Measurements from ENCODE around the gene NRXN3.
A peak's percentile ranks its signal among the peaks of the same experiment; 100 is the strongest.

NRXN3 gene

DNA sequence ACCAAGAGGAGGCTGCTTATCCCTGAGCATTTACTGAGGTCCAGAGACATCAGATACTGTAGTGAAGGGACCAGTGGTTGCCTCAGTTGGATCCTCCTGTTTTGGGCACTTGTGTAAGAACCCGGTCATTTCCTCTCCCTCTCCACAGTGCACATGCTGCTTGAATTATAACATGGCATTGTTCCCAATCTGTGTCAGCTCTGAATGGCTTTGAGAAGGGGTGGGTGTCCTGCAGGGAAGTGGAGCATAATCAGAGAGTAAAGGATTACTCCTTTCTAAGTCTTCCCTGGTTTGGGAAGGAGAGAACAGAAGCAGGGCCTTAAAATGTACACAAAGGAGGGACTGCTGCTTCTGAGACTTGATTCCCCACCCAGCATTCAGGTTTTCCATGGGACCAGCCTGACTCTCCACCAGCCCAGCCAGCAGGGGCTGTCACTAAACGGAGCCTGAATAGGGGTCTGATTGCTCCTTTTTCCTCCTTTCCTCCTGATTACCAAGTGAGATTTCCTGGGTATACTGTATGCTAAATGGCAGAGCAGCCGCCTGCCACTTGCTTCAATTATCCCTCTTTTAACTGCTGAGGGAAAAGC lies 78.4 kb downstream of the NRXN3 start:
- DNase-seq: no peak

DNA sequence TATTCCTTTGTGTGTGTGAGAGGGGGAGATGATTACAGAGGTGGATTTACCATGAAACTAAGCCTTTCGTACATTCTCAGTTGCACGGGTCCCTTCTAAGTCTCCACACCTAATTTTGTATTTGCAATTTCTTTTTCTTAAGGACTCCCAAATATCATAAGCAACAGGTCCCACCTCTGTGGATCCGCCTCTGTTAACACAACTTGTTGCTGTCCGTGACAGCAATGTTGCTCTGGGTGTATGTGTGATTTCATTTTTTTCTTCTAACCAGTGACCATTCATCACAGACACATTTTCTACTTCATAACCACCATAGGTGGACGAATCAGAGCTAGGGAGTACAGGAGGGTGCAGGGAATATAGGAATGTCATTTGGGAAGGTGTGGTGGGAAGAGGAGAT lies 81.1 kb downstream of the NRXN3 start:
- no peak for DNase-seq

DNA sequence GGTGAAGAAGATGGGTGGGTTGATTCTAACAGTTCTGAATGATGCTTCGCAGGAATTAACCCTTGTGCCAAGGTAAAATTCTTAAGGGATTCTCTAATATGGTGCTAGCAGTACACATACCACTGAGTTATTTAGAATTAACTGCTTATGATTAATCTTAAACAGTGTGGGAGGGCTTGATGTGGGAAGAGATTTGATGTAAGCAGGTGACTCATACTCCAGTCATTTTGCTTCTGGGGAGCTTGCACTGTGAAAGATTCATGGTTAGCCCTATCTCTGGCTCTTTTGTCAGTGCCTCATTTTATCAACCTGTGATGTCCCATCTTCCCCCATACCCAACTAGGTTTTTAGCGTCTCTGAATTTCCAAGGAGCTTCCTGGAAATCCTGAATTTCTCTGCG lies 83.8 kb downstream of the NRXN3 start:
- peak; percentile 38 for DNase-seq

DNA sequence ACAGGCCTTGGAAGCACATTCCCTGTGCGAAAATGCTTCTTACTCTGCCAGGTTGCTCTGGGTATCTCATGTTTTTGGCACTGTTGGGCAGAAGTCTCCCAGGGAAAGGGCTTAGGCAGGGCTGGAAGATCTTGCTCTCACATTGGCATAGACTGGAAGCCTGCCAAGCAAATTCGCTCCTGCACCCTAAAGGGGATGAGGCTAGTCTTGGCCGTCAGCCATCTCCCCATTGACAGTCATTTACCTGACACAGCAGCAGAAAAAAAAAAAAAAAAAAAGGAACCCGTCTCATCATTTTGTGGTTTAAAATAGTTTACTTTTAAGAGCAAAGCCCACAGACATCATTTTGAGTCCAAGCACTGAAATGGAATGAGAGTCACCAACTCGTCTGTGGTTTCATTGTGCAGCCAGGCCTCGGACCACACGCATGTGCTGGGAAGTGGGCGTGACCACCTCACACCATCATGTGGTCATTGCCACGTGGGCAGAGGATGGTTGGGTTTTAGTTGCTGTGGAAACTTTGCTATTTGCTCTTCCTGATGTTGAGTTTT lies 84.8 kb downstream of the NRXN3 start:
- peak; percentile 44 for DNase-seq

DNA sequence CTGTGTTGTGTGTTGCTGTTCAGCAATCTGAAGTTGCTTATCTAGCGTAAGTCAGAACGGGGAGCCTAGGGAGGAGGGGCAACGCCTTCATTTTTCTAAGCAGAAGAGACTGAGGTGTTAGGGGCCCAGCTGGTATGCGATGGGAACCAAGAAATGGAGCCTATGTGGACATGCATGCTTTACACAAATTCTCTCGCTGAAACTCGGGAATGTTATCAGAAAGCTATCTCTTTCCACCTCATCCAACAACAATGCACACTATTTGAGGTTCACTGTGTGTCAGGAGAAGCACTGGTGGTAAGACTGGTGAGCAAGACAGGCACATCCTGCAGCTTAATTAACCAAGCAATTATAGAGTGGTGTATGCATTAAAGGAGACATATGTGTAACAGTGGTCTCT lies 89.7 kb downstream of the NRXN3 start:
- DNase-seq: no peak

DNA sequence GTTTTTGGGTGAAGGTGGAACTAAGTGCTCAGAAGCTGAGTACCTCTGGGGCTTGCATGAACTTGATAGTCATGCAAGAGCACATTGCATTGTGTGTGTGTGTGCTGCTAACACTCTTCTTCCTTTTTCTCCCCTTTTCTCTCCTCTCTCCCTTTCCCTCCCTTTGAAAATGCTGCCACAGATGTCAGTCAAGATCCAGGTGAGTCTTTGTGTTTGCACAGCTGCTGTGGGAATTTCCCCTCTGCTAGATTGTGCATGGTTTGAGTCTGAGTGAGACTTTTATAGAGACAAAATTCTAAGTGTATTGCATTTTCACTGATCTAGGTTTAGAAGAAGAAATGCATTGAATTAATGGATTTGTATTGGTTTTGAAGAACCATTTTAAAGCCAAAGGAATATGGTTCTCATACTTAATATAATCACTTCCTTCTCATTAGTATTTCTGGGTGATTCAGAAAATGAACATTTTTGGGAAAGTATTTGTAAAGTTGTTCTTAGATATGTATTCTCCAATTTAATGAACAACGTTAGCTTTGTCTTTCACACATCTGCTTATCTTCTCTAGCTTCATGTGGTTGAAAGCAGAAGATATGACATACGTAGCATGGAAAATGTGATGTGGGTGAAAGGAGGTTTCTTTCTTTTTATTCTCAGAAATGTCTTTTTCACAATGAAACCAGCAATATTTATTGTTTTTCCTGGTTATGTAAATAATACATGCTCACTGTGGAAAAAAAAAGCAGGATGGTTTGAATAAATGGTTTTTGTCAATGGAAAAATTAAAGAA lies 108.5 kb downstream of the NRXN3 start:
- DNase-seq: no peak

DNA sequence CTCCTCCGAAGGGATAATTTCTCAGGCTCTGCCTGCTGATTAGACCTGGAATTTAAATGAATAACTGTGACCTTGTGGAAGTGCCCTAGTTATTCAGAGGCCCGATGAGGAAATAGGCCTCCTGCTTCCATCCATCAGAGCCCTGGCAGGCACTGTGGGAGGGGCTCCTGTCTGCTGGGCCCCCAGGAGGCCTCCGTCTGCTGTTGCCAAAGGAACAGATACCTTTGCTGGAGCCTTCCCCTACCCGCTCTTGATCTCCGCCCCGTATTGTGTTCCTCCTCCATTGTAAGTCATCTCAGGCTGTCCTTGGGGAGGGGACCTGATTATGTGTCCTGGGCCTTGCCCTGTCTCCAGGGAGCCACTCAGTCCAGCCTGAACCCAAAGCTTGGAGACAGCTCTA lies 112.3 kb downstream of the NRXN3 start:
- no peak for DNase-seq

DNA sequence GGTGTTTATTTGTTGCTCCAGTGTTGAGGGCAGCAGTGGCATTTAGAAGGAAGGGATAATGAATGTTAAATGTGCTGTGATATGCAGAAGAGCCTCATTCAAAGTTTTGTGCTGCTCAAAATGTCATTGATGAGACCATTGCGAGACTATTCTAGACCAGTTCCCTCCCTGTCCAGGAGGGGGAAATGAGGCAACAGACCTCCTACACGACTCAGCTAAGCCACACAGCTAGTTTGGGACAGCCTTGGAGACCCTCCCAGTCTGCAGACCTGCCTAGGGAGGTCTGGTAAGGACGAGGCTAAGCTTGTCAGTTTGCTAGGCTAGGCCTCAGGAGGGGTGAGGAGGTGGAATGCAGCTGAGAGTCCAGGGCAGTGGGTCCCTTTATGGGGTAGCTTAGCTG lies 116.0 kb downstream of the NRXN3 start:
- DNase-seq: no peak

DNA sequence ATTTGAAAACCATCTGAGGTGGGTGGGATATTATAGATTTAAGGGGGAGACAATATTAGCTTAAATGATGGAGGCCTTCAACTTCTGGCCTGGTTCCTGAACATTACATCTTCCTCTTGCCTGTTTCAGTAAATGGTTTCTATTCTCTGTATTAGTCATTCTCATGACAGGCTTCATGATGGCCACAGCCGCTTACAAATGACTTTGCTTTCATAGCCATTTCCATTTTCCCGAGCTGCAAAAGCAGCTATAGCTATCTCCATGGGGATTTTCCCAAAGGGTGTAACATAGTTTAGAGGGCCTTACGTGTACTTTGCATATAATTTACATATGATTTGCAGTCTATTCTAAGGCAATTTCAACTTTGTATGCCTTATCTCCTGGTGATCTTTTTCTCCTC lies 121.8 kb downstream of the NRXN3 start:
- DNase-seq: peak; percentile 3

DNA sequence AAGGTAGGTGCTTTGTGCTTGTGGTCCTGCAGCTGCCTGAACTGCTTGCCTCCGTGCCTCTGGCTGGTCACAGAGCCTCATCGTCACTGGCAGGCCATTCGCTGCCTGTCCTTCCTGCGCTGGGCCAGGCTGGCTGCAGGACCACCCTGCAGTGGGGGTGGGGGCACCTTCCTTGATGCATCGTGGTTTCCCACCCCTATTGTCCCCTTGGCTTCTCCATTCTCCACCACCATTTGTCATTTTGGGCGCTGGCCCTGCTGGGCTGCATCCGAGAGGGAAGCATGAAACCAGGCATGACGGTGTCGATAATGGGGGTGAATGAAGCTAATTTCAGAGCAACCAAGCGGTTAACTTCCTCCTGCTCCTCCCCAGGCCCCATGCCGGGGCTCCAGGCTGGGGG lies 127.7 kb downstream of the NRXN3 start:
- DNase-seq: no peak

DNA sequence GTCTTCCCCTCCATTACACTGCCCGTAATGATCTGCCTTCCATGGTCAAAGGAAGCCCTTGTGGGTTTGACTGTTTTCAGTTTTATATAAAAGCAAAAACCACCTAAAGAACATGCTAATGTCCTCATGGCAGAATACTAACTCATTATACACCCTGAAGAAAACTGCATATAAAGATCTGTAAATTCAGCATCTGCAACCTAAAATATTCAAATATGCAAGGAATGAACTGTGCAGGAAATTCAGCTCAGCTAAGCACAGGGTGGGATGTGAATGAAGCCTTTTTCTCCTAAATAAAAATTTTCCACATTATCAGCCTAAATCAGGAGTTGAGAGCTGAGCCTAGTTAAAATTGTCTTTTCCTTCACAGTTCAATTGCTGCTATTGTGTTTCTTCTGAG lies 128.1 kb downstream of the NRXN3 start:
- DNase-seq: no peak

DNA sequence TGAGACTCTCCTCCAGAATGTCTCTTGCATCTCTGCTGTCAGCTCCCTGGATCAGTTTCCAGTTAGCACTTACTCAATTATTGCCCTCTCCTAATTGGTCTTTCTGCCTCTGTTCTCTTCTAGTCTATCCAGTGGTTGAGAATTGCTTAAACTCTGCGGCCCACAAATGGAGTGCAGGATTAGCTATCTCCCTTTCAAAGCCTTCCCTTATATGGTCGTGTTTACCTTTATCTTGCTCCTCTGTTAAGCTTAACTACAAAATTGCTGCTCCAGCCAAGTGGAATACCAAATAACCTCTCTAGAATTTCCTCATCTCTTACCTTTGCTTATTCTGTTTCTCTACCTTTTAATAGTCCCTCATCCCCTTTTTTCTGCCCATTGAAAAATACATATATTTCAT lies 132.7 kb downstream of the NRXN3 start:
- DNase-seq: no peak

DNA sequence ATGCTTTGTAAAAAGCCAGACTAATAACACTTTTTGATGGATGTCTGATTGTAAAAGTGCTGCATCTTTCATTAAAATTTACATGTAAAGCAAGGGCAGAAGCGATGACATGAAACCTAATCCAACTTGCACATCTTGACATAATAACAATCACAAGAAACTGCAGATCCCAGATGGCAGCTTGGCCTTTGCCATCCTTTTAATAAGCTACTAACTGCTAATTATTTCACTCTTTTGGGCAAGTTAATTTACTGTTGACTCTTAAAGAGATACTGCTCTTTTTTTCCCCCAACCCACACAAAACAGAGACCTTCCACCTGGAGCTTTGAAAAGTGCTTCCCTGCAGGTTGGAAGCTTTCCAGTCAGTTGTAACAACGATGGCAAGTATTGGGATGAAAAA lies 137.5 kb downstream of the NRXN3 start:
- no peak for DNase-seq

DNA sequence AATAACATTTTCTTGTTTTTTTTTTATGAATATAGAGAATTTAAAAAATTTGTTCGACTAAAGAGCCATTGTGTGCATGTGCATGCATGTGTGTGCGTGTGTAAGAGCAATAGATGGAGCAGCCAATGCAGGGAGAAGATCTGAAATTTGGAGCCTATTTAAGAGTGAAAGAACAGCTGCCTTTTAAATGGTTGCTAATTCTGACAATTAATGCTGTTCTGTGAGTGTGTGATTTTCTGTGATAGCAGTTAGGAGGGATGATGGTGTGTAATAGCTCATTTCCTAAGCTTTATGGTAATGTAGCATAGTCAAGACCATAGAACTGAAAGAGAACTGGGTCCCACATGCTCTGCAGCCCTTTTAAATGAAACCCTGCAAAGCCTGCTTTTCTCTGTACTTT lies 137.9 kb downstream of the NRXN3 start:
- no peak for DNase-seq

DNA sequence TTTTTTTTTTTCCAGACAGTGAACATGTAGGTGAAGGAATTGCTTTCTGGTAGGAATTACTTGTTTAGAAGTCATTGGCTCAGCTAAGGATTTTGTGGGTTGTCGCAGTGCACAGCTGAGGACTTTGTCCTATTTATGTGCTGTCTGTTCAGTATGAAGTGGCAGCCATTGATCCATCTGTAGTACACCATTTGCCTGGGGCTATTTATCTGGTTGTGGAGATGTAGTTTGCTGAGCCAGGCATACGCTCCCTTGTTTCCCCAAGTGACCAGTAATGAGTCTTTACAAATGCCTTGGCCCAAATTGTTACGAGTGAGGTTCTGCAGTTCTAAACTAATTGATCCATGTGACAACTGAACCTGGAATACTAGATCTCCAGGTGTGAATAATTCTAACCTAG lies 140.1 kb downstream of the NRXN3 start:
- no peak for DNase-seq

DNA sequence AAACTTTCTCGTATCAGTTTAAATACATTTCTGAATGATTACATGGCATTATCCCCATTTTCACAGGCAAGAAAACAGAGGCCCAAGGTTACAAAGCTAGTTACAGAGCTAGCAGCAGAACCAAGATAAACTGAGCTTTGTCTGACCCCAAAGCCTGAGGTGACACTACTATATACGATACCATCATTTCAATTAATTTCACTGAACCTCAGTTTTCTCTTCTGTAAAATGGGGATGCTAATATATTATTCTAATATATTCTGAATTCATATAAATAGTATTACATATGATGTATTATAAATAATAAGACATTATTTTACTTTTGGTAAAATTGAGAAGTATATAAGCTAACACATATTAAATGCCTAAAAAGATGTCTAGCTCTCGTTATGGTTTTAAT lies 143.3 kb downstream of the NRXN3 start:
- no peak for DNase-seq

DNA sequence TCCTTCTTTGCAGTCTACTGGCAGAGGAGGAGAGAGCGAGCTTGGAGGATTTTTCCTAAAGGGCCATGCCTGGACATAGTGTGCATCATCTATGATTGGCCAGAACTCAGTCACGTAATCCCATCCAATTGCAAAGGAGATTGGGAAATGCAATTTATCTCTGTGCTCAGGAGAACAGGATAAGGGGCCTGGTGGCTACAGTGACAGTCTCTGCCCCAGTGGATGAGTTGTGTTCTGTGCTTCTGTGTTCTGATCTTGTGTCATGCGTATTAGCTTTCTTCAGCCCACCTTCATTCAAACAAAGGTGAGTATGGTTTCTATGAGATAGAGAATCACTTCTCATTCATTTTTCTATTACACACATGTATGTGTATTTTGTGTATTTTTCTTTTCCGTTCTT lies 144.3 kb downstream of the NRXN3 start:
- no peak for DNase-seq

DNA sequence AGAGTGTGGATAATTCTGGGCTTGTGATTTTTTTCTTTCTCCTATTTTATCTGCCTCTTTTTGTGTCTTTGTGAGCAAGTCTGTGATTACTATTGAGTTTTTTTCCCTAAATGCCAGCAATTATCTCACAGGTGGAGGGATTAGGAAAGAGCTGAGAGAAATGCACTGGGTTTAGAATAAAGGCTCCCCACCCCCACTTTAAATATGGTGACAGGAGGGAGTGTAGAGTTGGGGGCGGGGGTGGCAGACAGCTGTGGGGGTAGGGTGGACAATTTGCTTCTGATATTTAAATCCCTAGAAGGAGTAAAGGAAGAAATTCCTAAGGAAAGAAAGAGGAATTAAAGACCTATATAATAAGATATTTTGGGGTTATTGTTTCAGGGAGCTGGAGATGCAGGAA lies 145.9 kb downstream of the NRXN3 start:
- DNase-seq: no peak

DNA sequence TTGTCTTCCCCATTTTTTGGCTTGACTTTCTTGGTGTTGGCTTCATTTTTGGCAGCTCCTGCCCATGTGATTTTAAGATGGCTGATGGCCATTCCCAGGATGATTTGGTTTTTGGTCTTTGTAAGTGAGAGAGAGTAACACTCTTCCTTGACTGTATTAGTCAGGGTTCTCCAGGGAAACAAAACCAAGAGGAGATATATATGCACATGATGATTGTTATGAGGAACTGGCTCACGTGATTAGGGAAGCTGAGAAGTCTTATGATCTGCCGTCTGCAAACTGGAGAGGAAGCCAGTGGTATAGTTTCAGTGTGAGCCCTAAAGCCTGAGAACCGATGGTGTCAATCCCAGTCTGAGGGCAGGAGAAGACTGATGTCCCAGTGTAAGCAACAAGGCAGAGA lies 146.6 kb downstream of the NRXN3 start:
- DNase-seq: no peak

DNA sequence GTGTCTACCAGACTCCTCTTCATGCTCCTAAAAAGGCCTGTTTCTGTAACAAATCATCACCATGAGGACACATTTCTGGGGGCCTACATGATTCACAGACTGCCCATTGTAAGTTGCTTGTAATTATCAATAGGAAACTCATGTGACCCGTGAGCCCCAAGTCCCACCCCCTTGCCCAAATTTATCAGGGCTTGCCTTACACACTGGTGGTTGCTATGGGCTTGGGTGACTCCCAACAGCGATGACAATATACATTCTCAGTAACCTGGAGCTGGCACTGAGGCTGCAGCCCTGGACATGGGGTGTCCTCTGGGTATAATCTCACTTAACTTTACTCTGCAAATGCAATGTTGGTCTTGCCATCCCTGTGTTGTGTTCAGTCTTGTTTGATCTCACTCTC lies 149.2 kb downstream of the NRXN3 start:
- DNase-seq: no peak

DNA sequence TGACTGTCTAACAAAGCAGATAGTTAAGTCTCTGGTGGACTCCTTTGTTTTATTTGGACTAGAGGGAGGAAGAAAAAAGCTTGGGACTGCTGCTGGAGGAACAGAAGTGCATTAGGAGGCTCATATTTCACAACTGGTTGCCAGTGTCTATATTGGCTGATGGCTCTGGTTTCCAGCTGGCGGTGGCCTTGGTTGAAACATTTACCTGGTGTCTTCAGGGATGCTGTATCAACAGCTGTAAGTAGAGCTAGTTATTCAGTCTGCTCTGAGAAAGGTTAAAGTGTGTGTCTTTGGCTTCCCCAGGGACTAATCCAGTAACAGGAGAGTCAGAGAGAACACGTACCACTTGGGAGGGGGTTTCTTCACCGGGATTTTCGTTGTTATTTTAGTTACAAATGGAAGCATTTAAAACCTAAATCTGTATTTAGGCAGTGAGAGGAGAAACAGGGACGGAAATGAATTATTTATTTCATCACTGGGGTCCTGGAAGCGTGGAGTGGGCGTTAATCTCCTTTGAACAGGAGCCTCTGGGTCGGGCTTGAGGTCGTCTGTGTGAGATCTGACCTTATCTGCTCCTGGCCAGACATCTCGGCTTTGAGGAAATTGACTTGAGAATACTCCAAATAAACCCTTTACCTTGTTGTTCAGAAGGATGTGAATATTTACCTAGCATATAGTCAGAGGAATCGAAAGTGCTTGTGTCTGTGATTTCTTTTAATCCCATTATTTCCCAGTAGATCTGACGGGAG lies 149.9 kb downstream of the NRXN3 start:
- no peak for DNase-seq

DNA sequence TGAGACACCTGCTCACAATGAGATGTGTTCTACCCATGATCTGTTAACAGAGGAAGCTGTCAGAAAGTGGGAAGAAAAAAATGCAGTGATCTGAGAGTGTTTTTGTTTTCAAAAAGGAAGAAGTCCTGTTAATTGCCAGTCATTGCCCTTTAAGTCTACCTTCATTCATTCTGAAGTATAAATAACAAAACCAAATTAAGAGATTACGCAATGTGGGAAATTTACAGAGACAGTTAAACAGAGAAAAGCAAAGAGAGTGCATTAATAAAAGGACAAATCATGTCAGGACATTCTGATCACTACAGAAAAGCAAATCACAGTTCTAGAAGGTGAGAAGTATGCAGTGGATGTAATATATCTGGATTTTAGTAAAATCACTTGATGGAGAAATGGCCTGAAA lies 154.2 kb downstream of the NRXN3 start:
- peak; percentile 1 for DNase-seq

DNA sequence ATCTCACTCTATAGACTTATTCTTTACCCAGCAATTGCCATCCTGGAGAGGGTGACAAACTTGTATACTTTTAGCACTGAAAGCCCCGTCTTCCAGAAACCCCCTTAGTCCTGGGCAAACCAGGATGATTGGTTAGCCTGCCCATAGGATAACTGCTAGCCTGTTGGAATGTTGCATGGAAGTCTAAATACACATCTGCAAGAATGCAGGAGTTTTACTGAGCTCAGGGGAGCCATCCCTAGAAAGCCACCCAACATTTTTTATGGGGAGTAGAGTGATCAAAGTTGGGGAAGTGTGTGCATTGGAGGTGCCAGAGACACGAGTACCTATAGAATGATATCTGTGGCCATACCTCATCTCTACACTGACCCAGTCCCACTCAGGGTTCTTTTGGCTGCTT lies 155.7 kb downstream of the NRXN3 start:
- DNase-seq: no peak
